Peyer's patch (tissue), 4 donors: ENCODE results near the gene SHISA6.

Experiments used
- CTCF ChIP-seq, 6 experiments: fragments of 450-650 bp in 4 of 6; fragments of 200-600 bp in 2 of 6; sonication (generic) in 1 of 6; IDR thresholded peaks; one replicate each; pipeline ENCODE4 v1.5.1; 2017 to 2019; ENCODE audit warnings: antibody characterized with exemption in 6 of 6, mild to moderate bottlenecking in 3 of 6, moderate library complexity in 1 of 6
- POLR2A ChIP-seq, 2 donors: fragments of 450-650 bp; IDR thresholded peaks; one replicate each; pipeline ENCODE4 v1.5.1; 2017; ENCODE audit warnings: antibody characterized with exemption in 2 of 2, mild to moderate bottlenecking in 2 of 2, moderate library complexity in 2 of 2

GRCh38 chr17:11387610-11388009 is 146.6 kb downstream of the SHISA6 start:
- TF ChIP-seq CTCF (IDR thresholded peaks at IDR 0.05) (no peak), POLR2A (IDR thresholded peaks at IDR 0.05) (no peak)
